A549 (cell line): Measurements from ENCODE around the gene OSCP1.

Source experiments
- CHD2 ChIP-seq: fragments of 150-350 bp; IDR thresholded peaks from 2 replicates; pipeline ENCODE4 v1.6.1; 2014; ENCODE audit warnings: low read length; ENCODE audit not compliant: partially characterized antibody
- ESRRA ChIP-seq: fragments of 150-350 bp; IDR thresholded peaks from 2 replicates; pipeline ENCODE4 v1.6.1; 2014; ENCODE audit warnings: mild to moderate bottlenecking, low read length, borderline replicate concordance
- FOSB ChIP-seq: fragments of 250-450 bp; sonication (Bioruptor Pico); IDR thresholded peaks from 2 replicates; pipeline ENCODE4 v1.5.0; 2020; ENCODE audit warnings: mild to moderate bottlenecking, moderate library complexity
- POLR2A ChIP-seq: IDR thresholded peaks from 2 replicates; pipeline ENCODE4 v1.6.1; 2012; ENCODE audit warnings: mild to moderate bottlenecking, low read length
- RAD21 ChIP-seq, 2 experiments: fragments of >200 bp in 1 of 2; sonication (Bioruptor Twin) in 1 of 2; formaldehyde crosslinking in 1 of 2; IDR thresholded peaks in 1 of 2; conservative IDR thresholded peaks in 1 of 2; 2 replicates in 1 of 2; 3 replicates in 1 of 2; pipeline ENCODE4 v1.6.1; 2012 to 2018; ENCODE audit warnings: inconsistent platforms in 1 of 2
- SMC3 ChIP-seq: fragments of >200 bp; sonication (Bioruptor Twin); formaldehyde crosslinking; IDR thresholded peaks from 3 replicates; pipeline ENCODE4 v1.6.1; 2018; ENCODE audit warnings: inconsistent platforms
- TFCP2L1 ChIP-seq: fragments of 250-450 bp; sonication (Bioruptor Pico); IDR thresholded peaks from 2 replicates; pipeline ENCODE4 v1.5.0; 2021; ENCODE audit warnings: mild to moderate bottlenecking
- TF ChIP-seq, protein P1 (sequence below): fragments of >200 bp; sonication (Bioruptor Twin); formaldehyde crosslinking; IDR thresholded peaks from 3 replicates; pipeline ENCODE4 v1.5.1; 2016
- TF ChIP-seq, protein P2 (sequence below): fragments of 450-650 bp; IDR thresholded peaks from 2 replicates; pipeline ENCODE4 v1.6.1; 2014; ENCODE audit warnings: antibody characterized with exemption
- TF ChIP-seq, protein P3 (sequence below): fragments of >200 bp; sonication (Bioruptor Twin); formaldehyde crosslinking; IDR thresholded peaks from 2 replicates; pipeline ENCODE4 v1.6.1; 2016

DNA sequence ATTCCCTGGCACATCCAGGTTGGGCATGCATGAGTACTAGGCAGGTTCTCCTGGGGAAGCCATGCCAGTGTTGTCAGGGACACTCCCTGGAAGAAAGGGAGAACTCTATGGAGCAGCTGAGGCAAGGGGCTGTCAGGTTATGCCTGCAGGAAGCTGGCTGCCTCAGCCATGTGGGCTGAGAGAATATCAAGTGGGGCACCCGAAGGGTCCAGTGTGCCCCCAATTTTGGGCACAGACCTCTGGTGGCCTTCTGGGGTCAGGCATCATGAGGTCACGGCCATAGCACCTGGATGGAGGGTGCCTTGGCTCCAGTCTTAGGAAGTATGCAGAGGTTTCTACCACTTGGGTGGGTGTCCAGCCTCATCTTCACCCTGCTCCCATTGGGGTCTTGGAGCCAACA lies 29.9 kb upstream of the OSCP1 start:
- TF ChIP-seq, protein P1, sequence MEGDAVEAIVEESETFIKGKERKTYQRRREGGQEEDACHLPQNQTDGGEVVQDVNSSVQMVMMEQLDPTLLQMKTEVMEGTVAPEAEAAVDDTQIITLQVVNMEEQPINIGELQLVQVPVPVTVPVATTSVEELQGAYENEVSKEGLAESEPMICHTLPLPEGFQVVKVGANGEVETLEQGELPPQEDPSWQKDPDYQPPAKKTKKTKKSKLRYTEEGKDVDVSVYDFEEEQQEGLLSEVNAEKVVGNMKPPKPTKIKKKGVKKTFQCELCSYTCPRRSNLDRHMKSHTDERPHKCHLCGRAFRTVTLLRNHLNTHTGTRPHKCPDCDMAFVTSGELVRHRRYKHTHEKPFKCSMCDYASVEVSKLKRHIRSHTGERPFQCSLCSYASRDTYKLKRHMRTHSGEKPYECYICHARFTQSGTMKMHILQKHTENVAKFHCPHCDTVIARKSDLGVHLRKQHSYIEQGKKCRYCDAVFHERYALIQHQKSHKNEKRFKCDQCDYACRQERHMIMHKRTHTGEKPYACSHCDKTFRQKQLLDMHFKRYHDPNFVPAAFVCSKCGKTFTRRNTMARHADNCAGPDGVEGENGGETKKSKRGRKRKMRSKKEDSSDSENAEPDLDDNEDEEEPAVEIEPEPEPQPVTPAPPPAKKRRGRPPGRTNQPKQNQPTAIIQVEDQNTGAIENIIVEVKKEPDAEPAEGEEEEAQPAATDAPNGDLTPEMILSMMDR: no peak
- TF ChIP-seq FOSB (CRISPR knock-in tag) (no peak), ESRRA (no peak), TFCP2L1 (CRISPR knock-in tag) (no peak), SMC3 (no peak), CHD2 (no peak), POLR2A (no peak), RAD21 (conservative IDR thresholded peaks at IDR 0.05 in 1 of 2, IDR thresholded peaks at IDR 0.05 in 1 of 2) (no peak)
- TF ChIP-seq, protein P2, sequence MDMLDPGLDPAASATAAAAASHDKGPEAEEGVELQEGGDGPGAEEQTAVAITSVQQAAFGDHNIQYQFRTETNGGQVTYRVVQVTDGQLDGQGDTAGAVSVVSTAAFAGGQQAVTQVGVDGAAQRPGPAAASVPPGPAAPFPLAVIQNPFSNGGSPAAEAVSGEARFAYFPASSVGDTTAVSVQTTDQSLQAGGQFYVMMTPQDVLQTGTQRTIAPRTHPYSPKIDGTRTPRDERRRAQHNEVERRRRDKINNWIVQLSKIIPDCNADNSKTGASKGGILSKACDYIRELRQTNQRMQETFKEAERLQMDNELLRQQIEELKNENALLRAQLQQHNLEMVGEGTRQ: no peak
- TF ChIP-seq, protein P3, sequence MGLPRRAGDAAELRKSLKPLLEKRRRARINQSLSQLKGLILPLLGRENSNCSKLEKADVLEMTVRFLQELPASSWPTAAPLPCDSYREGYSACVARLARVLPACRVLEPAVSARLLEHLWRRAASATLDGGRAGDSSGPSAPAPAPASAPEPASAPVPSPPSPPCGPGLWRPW: no peak
